Tibial nerve (tissue), 4 donors: Measurements from ENCODE around the gene NTPCR. TPM values are rescaled to one million over a fixed set of nuclear protein-coding genes. Genes with fewer than 3 reads are reported as not detected.

Experiments
- DNase-seq, 2 donors: peaks; one replicate each; pipeline ENCODE4 v3.0.0-alpha.2; 2019; ENCODE audit warnings: low spot score in 2 of 2
- H3K27ac ChIP-seq, 4 donors: fragments of 200-600 bp; sonication (generic) in 3 of 4; one replicate each; pipeline ENCODE4 v1.5.1; 2017 to 2019; ENCODE audit warnings: mild to moderate bottlenecking in 1 of 4
- H3K27me3 ChIP-seq, 2 donors: fragments of 200-600 bp; sonication (generic) in 1 of 2; one replicate each; pipeline versions ENCODE4 v1.5.1 to v1.6.0; 2017 to 2019
- H3K36me3 ChIP-seq, 3 donors: fragments of 200-600 bp; sonication (generic); one replicate each; pipeline ENCODE4 v1.5.1; 2018 to 2019
- H3K4me1 ChIP-seq, 4 donors: fragments of 200-600 bp; sonication (generic) in 3 of 4; one replicate each; pipeline ENCODE4 v1.5.1; 2017 to 2019
- H3K4me3 ChIP-seq, 4 donors: fragments of 200-600 bp; sonication (generic) in 3 of 4; one replicate each; pipeline ENCODE4 v1.5.1; 2017 to 2019; ENCODE audit warnings: mild to moderate bottlenecking in 1 of 4, moderate library complexity in 1 of 4
- H3K9me3 ChIP-seq, 4 donors: fragments of 200-600 bp; sonication (generic) in 3 of 4; one replicate each; pipeline ENCODE4 v1.5.1; 2017 to 2019
- EP300 ChIP-seq, 2 donors: sonication (generic); formaldehyde crosslinking; IDR thresholded peaks; one replicate each; pipeline ENCODE4 v1.6.1; 2017; ENCODE audit warnings: antibody characterized with exemption in 2 of 2, mild to moderate bottlenecking in 1 of 2
- POLR2A ChIP-seq, 2 donors: fragments of 450-650 bp; IDR thresholded peaks; one replicate each; pipeline ENCODE4 v1.6.1; 2017; ENCODE audit warnings: antibody characterized with exemption in 2 of 2, mild to moderate bottlenecking in 2 of 2, moderate library complexity in 2 of 2
- WGBS, 2 donors: methylation state at CpG; one replicate each; pipeline ENCODE4 v1.1.5; 2018; 5-methylcytosine and 5-hydroxymethylcytosine counted together
- total RNA-seq, 4 donors: library from RNA; depleted of rRNA; stranded (reverse); fragments of >200 nt; gene quantifications; one replicate each; pipeline ENCODE4 v1.1.0, GENCODE V29; 2016
- TF ChIP-seq, protein P1 (sequence below), 5 experiments: fragments of 200-600 bp in 3 of 5; fragments of 450-650 bp in 2 of 5; sonication (generic) in 3 of 5; IDR thresholded peaks; one replicate each; pipeline ENCODE4 v1.5.1; 2016 to 2019; ENCODE audit warnings: antibody characterized with exemption in 5 of 5, mild to moderate bottlenecking in 3 of 5, moderate library complexity in 2 of 5

NTPCR gene
- total RNA-seq, 4 donors from 2014 or later: 16.5 to 20.0 (median 18.6) TPM

DNA sequence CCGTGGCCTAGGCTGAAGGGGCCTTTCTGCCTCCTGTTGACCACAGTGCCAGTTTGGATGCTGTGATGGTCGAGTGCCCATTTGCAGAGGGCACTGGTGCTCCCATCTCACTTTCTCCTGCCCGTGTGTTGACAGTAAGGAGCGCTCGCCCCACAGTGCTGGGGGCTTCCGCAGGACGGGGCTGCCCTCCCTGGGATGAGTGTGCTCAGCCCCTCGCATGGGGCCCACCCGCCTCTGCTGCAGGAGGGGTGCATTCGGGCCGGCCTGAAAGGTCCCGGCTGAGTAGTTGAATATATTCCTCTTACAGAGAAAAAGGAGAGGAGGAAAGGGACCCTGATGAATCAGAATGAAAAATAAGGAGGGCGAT, 37.3 kb downstream of the NTPCR start:
- H3K27ac ChIP-seq: no peak overlapping the region
- H3K27me3 ChIP-seq: no peaks in the 10 kb centered on the region
- no peak for DNase-seq
- TF ChIP-seq, protein P1, sequence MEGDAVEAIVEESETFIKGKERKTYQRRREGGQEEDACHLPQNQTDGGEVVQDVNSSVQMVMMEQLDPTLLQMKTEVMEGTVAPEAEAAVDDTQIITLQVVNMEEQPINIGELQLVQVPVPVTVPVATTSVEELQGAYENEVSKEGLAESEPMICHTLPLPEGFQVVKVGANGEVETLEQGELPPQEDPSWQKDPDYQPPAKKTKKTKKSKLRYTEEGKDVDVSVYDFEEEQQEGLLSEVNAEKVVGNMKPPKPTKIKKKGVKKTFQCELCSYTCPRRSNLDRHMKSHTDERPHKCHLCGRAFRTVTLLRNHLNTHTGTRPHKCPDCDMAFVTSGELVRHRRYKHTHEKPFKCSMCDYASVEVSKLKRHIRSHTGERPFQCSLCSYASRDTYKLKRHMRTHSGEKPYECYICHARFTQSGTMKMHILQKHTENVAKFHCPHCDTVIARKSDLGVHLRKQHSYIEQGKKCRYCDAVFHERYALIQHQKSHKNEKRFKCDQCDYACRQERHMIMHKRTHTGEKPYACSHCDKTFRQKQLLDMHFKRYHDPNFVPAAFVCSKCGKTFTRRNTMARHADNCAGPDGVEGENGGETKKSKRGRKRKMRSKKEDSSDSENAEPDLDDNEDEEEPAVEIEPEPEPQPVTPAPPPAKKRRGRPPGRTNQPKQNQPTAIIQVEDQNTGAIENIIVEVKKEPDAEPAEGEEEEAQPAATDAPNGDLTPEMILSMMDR (IDR thresholded peaks at IDR 0.05): no peak
- TF ChIP-seq EP300 (IDR thresholded peaks at IDR 0.05) (no peak), POLR2A (IDR thresholded peaks at IDR 0.05) (no peak)
- WGBS, 2 donors: 79 to 82% methylated on average over 13 of the region's 13 CpGs
- no peaks in the 10 kb centered on the region for H3K36me3 ChIP-seq
- H3K4me1 ChIP-seq: peaks cover 0 to 11% (median 0%) of the 10 kb centered on the region in 4 donors
- H3K9me3 ChIP-seq: no peaks in the 10 kb centered on the region
- H3K4me3 ChIP-seq: no peak overlapping the region

GRCh38 chr1:232988572-232989040, 38.2 kb downstream of the NTPCR start:
- Histone ChIP-seq H3K4me1 (peaks cover 0 to 11% (median 0%) of the 10 kb centered on the region in 4 donors), H3K27me3 (no peaks in the 10 kb centered on the region), H3K4me3 (no peak overlapping the region), H3K27ac (no peak overlapping the region), H3K9me3 (peaks cover 0 to 3% (median 0%) of the 10 kb centered on the region in 4 donors), H3K36me3 (peaks cover 0 to 2% (median 0%) of the 10 kb centered on the region in 3 donors)
- no peak for DNase-seq
- WGBS, 2 donors: 78 to 80% methylated on average over 8 of the region's 8 CpGs
- no peak for TF ChIP-seq POLR2A (IDR thresholded peaks at IDR 0.05)
- TF ChIP-seq, protein P1 (IDR thresholded peaks at IDR 0.05): no peak
- TF ChIP-seq EP300 (IDR thresholded peaks at IDR 0.05): no peak

DNA sequence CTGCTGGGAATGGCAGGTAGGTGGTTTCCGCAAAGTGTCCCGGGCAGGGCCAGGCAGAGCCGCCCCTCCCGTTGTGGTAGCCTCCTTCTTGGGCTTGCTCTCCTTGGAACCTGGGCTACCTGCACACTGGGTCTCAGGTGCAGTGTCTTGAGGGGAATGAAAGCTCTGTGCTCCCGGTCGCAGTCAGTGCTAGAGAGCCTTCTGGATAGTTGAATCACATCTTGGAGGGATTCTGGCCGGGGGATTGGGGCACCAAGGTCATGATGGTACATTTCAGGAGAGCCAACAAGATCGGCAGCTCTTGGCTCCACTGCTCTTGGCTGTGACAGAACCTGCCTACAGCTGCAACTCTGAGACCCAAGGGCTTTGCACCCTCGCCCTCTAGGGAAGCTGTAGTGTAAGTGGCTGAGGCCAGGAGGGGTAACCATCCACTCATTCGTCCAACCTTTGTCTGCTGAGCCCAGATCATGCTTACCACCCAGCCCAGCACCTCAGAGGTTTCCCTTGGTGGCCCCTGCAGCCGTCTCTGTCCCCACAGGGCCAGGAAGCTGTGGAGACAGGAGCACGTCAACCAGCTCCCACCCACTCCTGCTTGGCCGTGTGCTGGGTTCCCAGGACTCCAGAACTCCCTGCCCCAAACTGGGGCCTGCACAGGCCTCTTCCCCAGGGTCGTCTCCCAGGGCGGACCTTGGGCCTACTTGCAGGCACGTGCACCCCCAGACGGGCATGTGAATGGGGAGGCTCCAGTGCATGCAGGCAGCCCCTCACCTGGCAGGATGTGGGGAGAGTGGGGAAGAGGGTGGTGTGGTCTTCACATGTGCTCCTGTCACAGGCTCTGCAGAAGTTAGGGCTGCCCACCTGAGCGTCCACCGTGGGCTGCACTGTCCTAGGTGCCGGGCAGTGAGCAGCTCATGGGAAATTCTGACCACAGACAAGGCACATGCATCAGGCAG, 40.0 kb downstream of the NTPCR start:
- H3K27ac ChIP-seq: no peak overlapping the region
- WGBS, 2 donors: 93 to 95% methylated on average over 13 to 16 of the region's 20 CpGs
- H3K4me1 ChIP-seq: peaks cover 0 to 5% (median 0%) of the 10 kb centered on the region in 4 donors
- H3K4me3 ChIP-seq: no peak overlapping the region
- no peak for DNase-seq
- peaks cover 0 to 9% (median 0%) of the 10 kb centered on the region in 4 donors for H3K9me3 ChIP-seq
- H3K36me3 ChIP-seq: peaks cover 0 to 12% (median 0%) of the 10 kb centered on the region in 3 donors
- H3K27me3 ChIP-seq: no peaks in the 10 kb centered on the region
- TF ChIP-seq POLR2A (IDR thresholded peaks at IDR 0.05) (no peak), EP300 (IDR thresholded peaks at IDR 0.05) (no peak)
- TF ChIP-seq, protein P1 (IDR thresholded peaks at IDR 0.05): no peak

DNA sequence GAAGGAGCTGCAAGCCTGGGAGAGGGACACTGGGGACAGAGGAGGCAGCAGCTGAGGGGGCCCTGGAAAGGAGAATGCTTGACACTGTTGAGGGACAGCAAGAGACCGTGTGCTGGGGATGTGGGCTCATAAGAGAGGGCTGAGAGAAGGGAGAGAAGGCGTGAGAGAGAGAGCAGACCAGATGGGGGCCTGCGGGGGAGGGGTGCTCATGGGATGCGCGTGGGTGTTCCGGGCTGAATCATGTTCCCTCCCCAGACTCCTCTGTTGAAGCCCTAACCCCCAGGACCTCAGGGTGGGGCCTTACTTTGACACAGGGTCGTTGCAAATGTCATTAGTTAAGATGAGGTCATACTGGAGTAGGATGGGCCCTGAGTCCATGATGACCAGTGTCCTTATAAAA, 40.8 kb downstream of the NTPCR start:
- no peaks in the 10 kb centered on the region for H3K4me1 ChIP-seq
- no peak for DNase-seq
- TF ChIP-seq EP300 (IDR thresholded peaks at IDR 0.05) (no peak), POLR2A (IDR thresholded peaks at IDR 0.05) (no peak)
- no peaks in the 10 kb centered on the region for H3K27me3 ChIP-seq
- peaks cover 0 to 9% (median 0%) of the 10 kb centered on the region in 4 donors for H3K9me3 ChIP-seq
- H3K4me3 ChIP-seq: no peak overlapping the region
- 56 to 60% methylated on average over 7 of the region's 7 CpGs for WGBS, 2 donors
- H3K36me3 ChIP-seq: peaks cover 0 to 12% (median 0%) of the 10 kb centered on the region in 3 donors
- no peak overlapping the region for H3K27ac ChIP-seq

- 77 to 81% methylated on average over 2 to 3 of the region's 3 CpGs for WGBS, 2 donors
- no peak for DNase-seq
Observed at GRCh38 chr1:232992227-232992626, 41.8 kb downstream of the NTPCR start.

More at GRCh38 chr1:232992227-232992626, 41.8 kb downstream of the NTPCR start:
- no peaks in the 10 kb centered on the region for H3K4me1 ChIP-seq
- H3K27ac ChIP-seq: no peak overlapping the region
- TF ChIP-seq, protein P1 (IDR thresholded peaks at IDR 0.05): no peak
- no peak for TF ChIP-seq POLR2A (IDR thresholded peaks at IDR 0.05)
- TF ChIP-seq EP300 (IDR thresholded peaks at IDR 0.05): no peak
- peaks cover 0 to 9% (median 0%) of the 10 kb centered on the region in 4 donors for H3K9me3 ChIP-seq
- peaks cover 0 to 14% (median 0%) of the 10 kb centered on the region in 3 donors for H3K36me3 ChIP-seq
- no peak overlapping the region for H3K4me3 ChIP-seq
- H3K27me3 ChIP-seq: no peaks in the 10 kb centered on the region
